GM12878 (cell line): Measurements from ENCODE around the gene MTFR2. TPM values are rescaled to one million over a fixed set of nuclear protein-coding genes. Genes with fewer than 3 reads are reported as not detected.

Experiments used
- ATAC-seq: fragments of 200-7000 bp; cut with Tn5 transposase; 3 replicates; pipeline ENCODE4 v1.9.1; 2020; ENCODE audit warnings: mild to moderate bottlenecking, moderate library complexity
- BruUV-seq: library from RNA; stranded (reverse); fragments of 400-500 nt; replicated peaks from 2 replicates; lab custom pipeline; 2021; lab: Mats Ljungman, UMichigan
- CTCF ChIA-PET: fragments of 300-600 bp; sonication (Branson Sonifier 250); formaldehyde crosslinking; extraction: SDS; loops from one replicate; lab custom pipeline; 2021; ENCODE audit warnings: inconsistent platforms; lab: Yijun Ruan, JAX
- POLR2A ChIA-PET: fragments of 350-600 bp; formaldehyde crosslinking; extraction: SDS; loops from one replicate; lab custom pipeline; 2021; ENCODE audit warnings: inconsistent platforms; lab: Charles Lee
- RAD21 ChIA-PET: fragments of 300-600 bp; sonication (Branson Sonifier 250); formaldehyde crosslinking; loops from one replicate; lab custom pipeline; 2023; ENCODE audit warnings: antibody characterized with exemption; ENCODE audit not compliant: unreplicated experiment; lab: Charles Lee
- SMC1A ChIA-PET: fragments of 300-600 bp; sonication (Branson Sonifier 250); formaldehyde crosslinking; loops from one replicate; lab custom pipeline; 2023; ENCODE audit not compliant: unreplicated experiment, uncharacterized antibody; lab: Charles Lee
- DNase-seq: peaks from one replicate; pipeline ENCODE4 v3.0.0-alpha.2; 2011; ENCODE audit warnings: low read depth, low spot score
- FAIRE-seq: peaks from 3 replicates; lab custom pipeline; 2011; peaks lifted over from hg19 to GRCh38; lab: Jason Lieb, UNC
- H2AFZ ChIP-seq: 2 replicates; pipeline ENCODE4 v1.6.0; 2011; ENCODE audit warnings: low read depth, low read length, control low read depth; ENCODE audit not compliant: control insufficient read depth
- H3K27ac ChIP-seq: 2 replicates; pipeline ENCODE4 v1.5.1; 2011; ENCODE audit warnings: control low read depth; ENCODE audit not compliant: control insufficient read depth, insufficient read depth
- H3K27me3 ChIP-seq, 2 experiments: replicated peaks in 1 of 2; 2 replicates each; pipeline versions ENCODE4 v1.6.0 to v1.6.1; 2011; ENCODE audit warnings: low read length in 1 of 2; ENCODE audit not compliant: control insufficient read depth in 2 of 2, insufficient read depth in 2 of 2
- H3K36me3 ChIP-seq, 2 experiments: 2 replicates each; pipeline ENCODE4 v1.5.1; 2011; ENCODE audit warnings: low read length in 1 of 2; ENCODE audit not compliant: control insufficient read depth in 2 of 2, insufficient read depth in 2 of 2
- H3K4me1 ChIP-seq: 2 replicates; pipeline ENCODE4 v1.6.1; 2011; ENCODE audit warnings: mild to moderate bottlenecking, low read length, moderate library complexity, mixed read lengths; ENCODE audit not compliant: control insufficient read depth, insufficient read depth
- H3K4me2 ChIP-seq: 2 replicates; pipeline ENCODE4 v1.6.0; 2011; ENCODE audit warnings: control low read depth; ENCODE audit not compliant: control insufficient read depth, insufficient read depth
- H3K4me3 ChIP-seq: fragments of 200-600 bp; sonication (generic); 2 replicates; pipeline ENCODE4 v1.5.1; 2016
- H3K79me2 ChIP-seq: 2 replicates; pipeline ENCODE4 v1.6.0; 2011; ENCODE audit warnings: low read length; ENCODE audit not compliant: control insufficient read depth, insufficient read depth
- H3K9ac ChIP-seq: 2 replicates; pipeline ENCODE4 v1.8.0; 2011; ENCODE audit warnings: low read length, control low read depth, mixed read lengths; ENCODE audit not compliant: control insufficient read depth, insufficient read depth
- H3K9me3 ChIP-seq: replicated peaks from 3 replicates; pipeline ENCODE4 v1.5.1; 2011; ENCODE audit warnings: mild to moderate bottlenecking, low read length; ENCODE audit not compliant: control insufficient read depth, insufficient read depth
- H4K20me1 ChIP-seq: 2 replicates; pipeline ENCODE4 v1.6.0; 2011; ENCODE audit not compliant: control insufficient read depth, insufficient read depth
- ETV6 ChIP-seq, 2 experiments: fragments of 450-650 bp in 1 of 2; IDR thresholded peaks in 1 of 2; conservative IDR thresholded peaks in 1 of 2; 2 replicates each; pipeline ENCODE4 v1.6.1; 2014; ENCODE audit warnings: antibody characterized with exemption in 1 of 2, borderline replicate concordance in 1 of 2, low read depth in 1 of 2, mild to moderate bottlenecking in 1 of 2, moderate library complexity in 1 of 2
- FOXM1 ChIP-seq: IDR thresholded peaks from 2 replicates; pipeline ENCODE4 v1.6.1; 2012; ENCODE audit warnings: low read depth, mild to moderate bottlenecking, inconsistent platforms, low read length, moderate library complexity
- NR2C2 ChIP-seq: IDR thresholded peaks from 2 replicates; pipeline ENCODE4 v1.6.1; 2011; ENCODE audit warnings: borderline replicate concordance, low read depth; ENCODE audit not compliant: control insufficient read depth, insufficient read length
- PAX5 ChIP-seq: IDR thresholded peaks from 2 replicates; pipeline ENCODE4 v1.6.1; 2011; ENCODE audit warnings: low read depth, low read length, borderline replicate concordance
- POU2F2 ChIP-seq: IDR thresholded peaks from 3 replicates; pipeline ENCODE4 v1.6.1; 2011; ENCODE audit warnings: low read depth, mild to moderate bottlenecking, low read length, borderline replicate concordance
- RAD21 ChIP-seq: IDR thresholded peaks from 2 replicates; pipeline ENCODE4 v1.6.1; 2011; ENCODE audit warnings: mild to moderate bottlenecking, low read depth, low read length, moderate library complexity; ENCODE audit not compliant: insufficient read depth
- RBBP5 ChIP-seq: fragments of 200-600 bp; sonication (generic); conservative IDR thresholded peaks from 2 replicates; pipeline ENCODE4 v1.6.1; 2016
- SMC3 ChIP-seq: IDR thresholded peaks from 2 replicates; pipeline ENCODE4 v1.6.1; 2011; ENCODE audit warnings: low read length, improper control_type of control experiment, borderline replicate concordance
- YY1 ChIP-seq: IDR thresholded peaks from 2 replicates; pipeline ENCODE4 v1.6.1; 2011; ENCODE audit warnings: low read depth, mild to moderate bottlenecking, low read length
- ZNF384 ChIP-seq: IDR thresholded peaks from 2 replicates; pipeline ENCODE4 v1.6.1; 2012; ENCODE audit warnings: low read depth, mild to moderate bottlenecking, low read length, improper control_type of control experiment, borderline replicate concordance
- ZNF592 ChIP-seq: fragments of 450-650 bp; IDR thresholded peaks from 2 replicates; pipeline ENCODE4 v1.6.1; 2017; ENCODE audit warnings: mild to moderate bottlenecking, moderate library complexity
- WGBS: methylation state at CpG from one replicate; pipeline ENCODE4 v1.1.6; 2016; ENCODE audit warnings: low lambda C conversion rate; ENCODE audit not compliant: insufficient replicate concordance, insufficient coverage; ENCODE audit errors: missing lambda C conversion rate; 5-methylcytosine and 5-hydroxymethylcytosine counted together
- in situ Hi-C: fragments of 300-500 bp; cut with MboI; formaldehyde crosslinking; loops from 9 replicates; pipeline ENCODE4 v1.14.3; 2018; ENCODE audit warnings: mixed read lengths
- intact Hi-C: fragments of 100-400 bp; cut with micrococcal nuclease; formaldehyde crosslinking; loops from one replicate; pipeline ENCODE4 v1.14.2; 2022; ENCODE audit not compliant: unreplicated experiment
- polyA plus RNA-seq, 11 experiments: library from polyadenylated mRNA; depleted of rRNA in 4 of 11; unstranded in 6 of 11; stranded (reverse) in 5 of 11; fragments of >200 nt; fragmentation: Nextera tagmentation in 4 of 11; fragmentation: Illumina TruSeq in 1 of 11; extraction: Ambion mirVana in 4 of 11; extraction: Trizol in 1 of 11; gene quantifications; 1 replicate in 1 of 11; 2 replicates in 10 of 11; pipeline versions ENCODE4 v1.2.1 to v1.2.3, GENCODE V29; 2011 to 2016; ENCODE audit warnings: inconsistent platforms in 2 of 11, missing spikeins in 2 of 11, low read depth in 1 of 11
- total RNA-seq, 4 experiments: library from RNA; depleted of rRNA in 3 of 4; stranded (reverse); fragments of >200 nt in 3 of 4; fragmentation: Illumina TruSeq in 1 of 4; extraction: Trizol in 1 of 4; gene quantifications; 2 replicates each; pipeline versions ENCODE4 v1.2.1 to v1.2.3, GENCODE V29; 2013 to 2021
- TF ChIP-seq, protein P1 (sequence below), 3 experiments: IDR thresholded peaks in 2 of 3; conservative IDR thresholded peaks in 1 of 3; 2 replicates each; pipeline ENCODE4 v1.5.1; 2011; ENCODE audit warnings: low read depth in 3 of 3, low read length in 3 of 3, mild to moderate bottlenecking in 3 of 3, control low read depth in 2 of 3, moderate library complexity in 2 of 3, inconsistent platforms in 1 of 3, mixed read lengths in 1 of 3; ENCODE audit not compliant: control insufficient read depth in 2 of 3, insufficient read depth in 1 of 3; ENCODE audit errors: extremely low read depth in 1 of 3

Gene MTFR2
- total and polyA plus RNA-seq, 10 of the 15 experiments (the other 5 are each of a cell fraction or from before 2014, with no cell fraction given): 7.3 to 33.5 (median 25.3) TPM

- Histone ChIP-seq H3K4me1 (peaks cover 9% of the 10 kb centered on the region; the same call in 1 of the 2 replicates), H3K4me3 (no peak overlapping the region), H3K27ac (no peak overlapping the region), H2AFZ (peak overlapping the region; percentile 22; the same call in 1 of the 2 replicates), H3K9me3 (no peaks in the 10 kb centered on the region; the same call in 2 of the 3 replicates), H3K4me2 (peak overlapping the region; percentile 11; the same call in 1 of the 2 replicates), H3K79me2 (no peaks in the 10 kb centered on the region), H3K36me3 (peaks cover 0 to 6% of the 10 kb centered on the region in 2 experiments; a peak in 2 of 4 replicates), H3K9ac (no peak overlapping the region), H4K20me1 (no peaks in the 10 kb centered on the region), H3K27me3 (no peaks in the 10 kb centered on the region)
- ChIA-PET SMC1A (interaction anchor here (0.6 to 2.4 kb wide), 24 partner anchors 9 to 781 kb away, joined by 3 to 25 read pairs (median 4); partner anchors contain the start of genes AHI1 and BCLAF1), CTCF (interaction anchor here (0.6 to 3.4 kb wide), 67 partner anchors 9 to 1168 kb away, joined by 3 to 50 read pairs (median 4); partner anchors contain the start of genes BCLAF1, MTFR2 and PDE7B), RAD21 (interaction anchor here (0.8 to 2.0 kb wide), 11 partner anchors 64 to 778 kb away, joined by 3 to 18 read pairs (median 5); partner anchors contain the start of gene BCLAF1), POLR2A (no interaction called here)
- in situ Hi-C loops (loop anchor here (5.0 to 10.0 kb wide), 3 partner anchors 551 to 774 kb away; no protein-coding TSS in a partner anchor), intact Hi-C loops (loop anchor here (1.0 to 5.0 kb wide), 6 partner anchors 184 to 775 kb away; no protein-coding TSS in a partner anchor)
- no peak for DNase-seq
- no TSS peak for BruUV-seq
- peak; percentile 47 for FAIRE-seq
- ATAC-seq: peak; percentile 88
- WGBS: 29% methylated on average over 12 of the region's 12 CpGs
- TF ChIP-seq RBBP5 (no peak), YY1 (peak; percentile 66; the same call in 1 of the 2 replicates), PAX5 (no peak), ETV6 (conservative IDR thresholded peaks at IDR 0.05 in 1 of 2, IDR thresholded peaks at IDR 0.05 in 1 of 2; ENCODE audit: borderline replicate concordance in 1 of 2, low read depth in 1 of 2) (peak in 1 of 2 experiments; percentile 78; a peak in 1 of 4 replicates), FOXM1 (0 out of 2 replicates have a peak, but pooled peaks have one; percentile 45), RAD21 (peak; percentile 99), POU2F2 (0 out of 3 replicates have a peak, but pooled peaks have one; percentile 17), SMC3 (peak; percentile 94), NR2C2 (no peak), ZNF384 (no peak), ZNF592 (0 out of 2 replicates have a peak, but pooled peaks have one; percentile 34)
- TF ChIP-seq, protein P1, sequence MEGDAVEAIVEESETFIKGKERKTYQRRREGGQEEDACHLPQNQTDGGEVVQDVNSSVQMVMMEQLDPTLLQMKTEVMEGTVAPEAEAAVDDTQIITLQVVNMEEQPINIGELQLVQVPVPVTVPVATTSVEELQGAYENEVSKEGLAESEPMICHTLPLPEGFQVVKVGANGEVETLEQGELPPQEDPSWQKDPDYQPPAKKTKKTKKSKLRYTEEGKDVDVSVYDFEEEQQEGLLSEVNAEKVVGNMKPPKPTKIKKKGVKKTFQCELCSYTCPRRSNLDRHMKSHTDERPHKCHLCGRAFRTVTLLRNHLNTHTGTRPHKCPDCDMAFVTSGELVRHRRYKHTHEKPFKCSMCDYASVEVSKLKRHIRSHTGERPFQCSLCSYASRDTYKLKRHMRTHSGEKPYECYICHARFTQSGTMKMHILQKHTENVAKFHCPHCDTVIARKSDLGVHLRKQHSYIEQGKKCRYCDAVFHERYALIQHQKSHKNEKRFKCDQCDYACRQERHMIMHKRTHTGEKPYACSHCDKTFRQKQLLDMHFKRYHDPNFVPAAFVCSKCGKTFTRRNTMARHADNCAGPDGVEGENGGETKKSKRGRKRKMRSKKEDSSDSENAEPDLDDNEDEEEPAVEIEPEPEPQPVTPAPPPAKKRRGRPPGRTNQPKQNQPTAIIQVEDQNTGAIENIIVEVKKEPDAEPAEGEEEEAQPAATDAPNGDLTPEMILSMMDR (IDR thresholded peaks at IDR 0.05 in 2 of 3, conservative IDR thresholded peaks at IDR 0.05 in 1 of 3; ENCODE audit: control insufficient read depth in 2 of 3, extremely low read depth in 1 of 3, insufficient read depth in 1 of 3, low read depth in 3 of 3, low read length in 3 of 3): peak; percentile 95 to 100 (median 100)
Observed at GRCh38 chr6:136226027-136226673, 24.0 kb downstream of the MTFR2 start.
